GM21381 (cell line): Measurements from ENCODE around the gene RTTN.
"Not testable (repeated sequence)": the region's sequence is repeated elsewhere in the genome, so short reads cannot be mapped to it uniquely, and the experiment has no call there.

ENCODE experiments used
- ATAC-seq: cut with Tn5 transposase; IDR thresholded peaks from one replicate; pipeline ENCODE4 v1.9.1; 2021; ENCODE audit warnings: mild to moderate bottlenecking, moderate library complexity; ENCODE audit not compliant: unreplicated experiment

The RTTN gene

GRCh38 chr18:70154591-70155194 lies 50.8 kb downstream of the RTTN start:
- ATAC-seq: no peak

DNA sequence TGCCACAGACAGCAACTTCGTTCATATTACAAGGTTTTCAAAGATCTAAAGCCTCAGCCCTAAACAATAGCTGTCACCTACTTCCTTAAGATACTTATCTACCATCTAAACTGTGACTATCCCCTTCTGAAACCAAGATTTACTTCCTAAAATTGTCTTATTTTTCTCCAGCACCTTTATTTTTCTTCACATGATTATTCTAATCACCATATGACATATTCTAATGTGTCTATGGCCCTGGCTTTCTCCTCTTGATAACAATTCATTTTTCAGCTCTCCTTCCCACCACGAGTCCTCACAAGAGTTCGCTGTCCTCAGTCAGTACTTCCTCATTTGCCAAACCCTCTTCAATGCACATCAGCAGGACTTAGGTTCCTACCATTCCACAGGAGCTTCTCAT lies 53.9 kb downstream of the RTTN start:
- ATAC-seq: no peak

- ATAC-seq: no peak
These were observed 55.7 kb downstream of the RTTN start for GRCh38 chr18:70149616-70150301.

GRCh38 chr18:70149156-70149555 lies 56.3 kb downstream of the RTTN start:
- ATAC-seq: no peak

DNA sequence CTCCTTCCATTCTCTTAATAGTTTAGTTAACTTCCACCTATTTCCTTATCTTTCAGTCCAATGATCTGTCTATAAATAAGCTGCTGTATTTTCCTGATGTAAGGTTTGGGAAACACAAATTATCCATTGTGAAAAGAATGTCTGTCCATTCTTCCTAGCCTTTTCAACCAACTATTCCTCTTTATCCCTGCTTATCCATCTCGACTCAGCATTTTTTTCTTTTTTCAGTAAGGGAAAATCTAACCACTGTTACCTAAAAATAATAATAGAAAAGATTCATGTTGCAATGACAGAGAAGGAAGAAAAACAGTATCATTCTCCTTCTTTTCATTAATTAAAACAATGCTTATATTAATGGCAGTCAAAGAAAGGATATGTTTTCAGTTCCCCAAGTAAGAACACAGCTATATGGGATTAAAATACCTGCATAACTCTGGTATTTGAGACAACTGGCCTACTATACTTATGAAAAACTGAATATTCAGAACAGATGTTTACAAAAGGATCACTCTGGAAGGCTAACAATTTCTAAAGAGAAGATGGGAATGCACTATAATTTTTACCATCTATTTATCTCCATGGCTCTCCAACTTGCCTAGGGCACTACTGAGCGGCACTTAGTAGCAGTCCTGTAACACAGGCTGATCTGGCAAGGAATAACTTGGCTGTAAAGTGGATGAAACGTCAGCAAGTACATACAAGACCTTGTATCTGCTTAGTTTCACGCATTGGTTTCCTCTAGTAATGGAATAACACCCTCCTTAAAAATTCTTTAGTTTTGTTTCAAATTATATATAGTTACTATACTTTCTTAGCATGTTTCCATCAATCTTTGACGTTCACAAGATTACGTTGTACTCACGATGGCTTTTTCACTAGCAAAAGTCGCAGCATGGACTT lies 57.2 kb downstream of the RTTN start:
- no peak for ATAC-seq

DNA sequence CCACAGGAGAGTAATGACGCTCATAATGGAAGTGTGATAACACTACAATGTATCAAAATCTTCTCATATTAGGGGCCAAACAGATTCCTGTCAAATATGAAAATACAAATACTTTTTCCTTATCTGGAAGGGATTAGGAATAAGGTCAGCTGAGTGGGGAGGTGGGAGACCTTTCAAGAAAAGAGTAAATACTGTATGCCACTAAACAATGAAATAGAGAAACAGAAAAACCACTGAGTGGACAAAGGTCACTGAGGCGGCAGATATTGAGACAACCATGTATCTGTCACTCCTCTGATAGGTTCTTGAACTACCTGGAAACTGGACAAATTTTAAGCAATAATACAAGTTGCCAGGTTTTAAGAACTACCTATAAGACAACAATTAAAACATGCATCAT lies 59.3 kb downstream of the RTTN start:
- no peak for ATAC-seq

GRCh38 chr18:70142001-70142400 lies 63.5 kb downstream of the RTTN start:
- ATAC-seq: no peak

DNA sequence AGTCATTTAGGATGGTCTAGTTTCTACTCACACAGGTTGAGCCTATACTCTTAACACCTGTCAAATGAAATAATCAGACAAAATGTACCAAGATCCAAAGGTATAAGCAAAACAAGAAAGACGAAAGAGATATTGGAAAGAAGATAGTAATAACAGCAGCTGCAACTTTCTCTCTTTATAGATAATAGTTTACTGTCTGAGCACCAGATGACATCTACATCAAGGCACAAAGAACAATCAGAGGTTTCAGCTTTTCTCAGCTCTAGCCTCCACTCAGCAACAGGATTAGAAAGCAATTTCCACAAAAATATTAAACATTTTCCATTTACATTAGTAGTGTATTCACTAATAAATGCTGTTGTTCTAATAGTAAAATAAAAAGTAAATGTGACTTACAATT lies 66.3 kb downstream of the RTTN start:
- ATAC-seq: no peak

- no peak for ATAC-seq
These were observed 69.9 kb downstream of the RTTN start for GRCh38 chr18:70135604-70136003.

DNA sequence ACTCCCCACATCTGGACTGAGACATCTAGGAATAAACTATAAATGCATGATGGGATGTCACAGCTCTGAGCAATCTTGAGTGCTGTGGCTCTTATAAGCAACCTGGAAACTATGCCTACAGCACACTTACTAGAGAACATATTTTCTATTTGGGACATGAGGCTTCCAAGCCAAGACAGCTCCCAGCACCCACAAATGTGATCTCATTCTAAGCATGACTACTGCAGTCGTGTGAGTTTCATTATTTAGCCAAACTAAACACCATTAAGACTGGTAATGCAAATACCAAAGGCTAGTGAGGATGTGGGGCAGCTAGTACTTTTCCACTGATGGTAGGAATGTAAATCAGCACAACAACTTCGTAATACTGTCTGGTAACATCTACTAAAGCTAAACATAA lies 72.5 kb downstream of the RTTN start:
- no peak for ATAC-seq

DNA sequence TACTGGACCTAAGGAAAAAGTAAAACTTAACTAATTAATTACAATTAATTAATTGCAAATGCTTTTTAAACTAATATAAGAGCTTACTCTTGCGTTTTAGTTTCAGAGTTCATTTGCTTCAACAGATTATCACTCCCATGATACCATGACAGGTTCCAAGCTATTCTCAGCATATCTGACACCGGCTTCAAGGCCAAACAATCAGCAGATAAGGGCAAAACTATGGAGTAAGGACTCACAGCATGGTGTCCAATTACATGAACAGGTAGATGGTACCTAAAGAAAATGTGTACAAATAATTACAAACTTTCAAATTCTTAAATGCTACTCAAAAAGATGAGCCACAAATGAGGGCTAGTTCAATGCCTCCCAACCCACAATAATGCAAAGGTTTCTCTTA lies 77.2 kb downstream of the RTTN start:
- ATAC-seq: no peak

DNA sequence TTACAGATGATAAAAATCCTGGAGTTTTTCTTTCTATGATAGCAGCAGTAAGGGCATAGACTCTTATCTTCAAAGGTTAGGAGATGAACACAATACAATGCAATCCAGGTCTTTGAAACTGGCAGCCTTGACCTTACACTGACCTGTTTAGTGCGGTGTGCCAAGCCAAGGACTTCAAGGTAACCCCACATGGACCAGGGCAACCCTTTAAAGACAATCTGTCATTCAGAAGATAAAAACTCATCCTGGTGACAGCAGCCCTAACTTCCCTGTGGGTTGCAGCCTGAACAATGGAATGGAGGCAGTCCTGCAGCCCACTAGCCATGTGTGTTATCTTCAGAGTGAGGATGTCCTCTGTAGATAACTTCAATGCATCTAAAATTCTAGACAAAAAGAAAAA lies 78.1 kb downstream of the RTTN start:
- ATAC-seq: no peak

- ATAC-seq: no peak
These were observed 78.7 kb downstream of the RTTN start for GRCh38 chr18:70126832-70127231.

DNA sequence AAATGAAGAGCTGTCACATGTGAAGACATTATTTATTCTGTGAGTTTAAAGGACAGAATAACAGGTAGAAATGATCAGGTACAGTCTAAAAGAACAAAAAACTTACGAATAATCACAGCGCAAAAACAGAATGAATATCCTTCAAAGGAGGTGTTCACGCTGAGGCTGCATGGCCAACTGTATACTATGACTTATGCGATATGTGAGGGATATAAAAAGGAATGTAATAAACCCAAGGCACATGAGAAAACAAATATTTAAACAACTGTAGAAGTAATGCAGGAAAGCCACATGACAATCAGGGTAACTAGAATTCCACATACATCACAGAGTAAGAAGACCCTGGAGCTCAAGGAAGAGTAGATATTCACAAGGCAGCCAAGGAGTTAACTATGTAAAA lies 81.3 kb downstream of the RTTN start:
- ATAC-seq: no peak

- ATAC-seq: no peak
These were observed 83.6 kb downstream of the RTTN start for GRCh38 chr18:70121842-70122241.

DNA sequence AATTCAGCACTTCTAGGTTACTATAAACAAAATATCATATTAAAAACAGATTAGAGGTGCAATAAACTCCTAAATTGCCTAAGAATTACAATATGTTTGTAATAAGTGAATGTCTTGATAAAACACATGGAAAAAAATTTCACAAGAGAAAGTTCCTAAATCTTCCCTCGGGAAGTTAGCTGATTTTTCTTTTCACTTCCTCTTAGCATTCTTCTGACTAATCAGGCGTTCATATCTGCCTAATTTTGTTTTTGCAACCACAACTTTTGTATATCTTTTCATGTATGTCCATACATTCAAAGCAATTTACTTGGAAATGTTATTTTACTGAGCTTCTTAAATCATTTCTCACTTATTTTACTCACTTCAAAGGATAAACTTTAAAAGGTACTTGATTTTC lies 88.5 kb downstream of the RTTN start:
- ATAC-seq: no peak

DNA sequence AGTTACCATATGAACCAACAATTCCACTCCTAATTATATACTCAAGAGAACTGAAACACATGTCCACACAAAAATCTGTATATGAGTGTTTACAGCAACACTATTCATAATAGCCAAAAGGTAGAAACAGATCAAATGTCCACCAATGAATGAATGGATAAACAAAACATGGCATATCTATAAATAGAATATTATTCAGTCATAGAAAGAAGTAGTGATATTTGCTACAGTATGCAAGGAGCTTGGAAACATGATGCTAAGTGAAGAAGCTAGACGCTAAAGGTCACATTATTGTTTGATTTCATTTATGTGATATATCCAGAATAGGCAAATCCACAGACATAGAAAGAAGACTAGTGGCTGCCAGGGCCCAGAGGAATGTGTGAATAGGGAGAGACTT lies 92.0 kb downstream of the RTTN start:
- ATAC-seq: no peak

DNA sequence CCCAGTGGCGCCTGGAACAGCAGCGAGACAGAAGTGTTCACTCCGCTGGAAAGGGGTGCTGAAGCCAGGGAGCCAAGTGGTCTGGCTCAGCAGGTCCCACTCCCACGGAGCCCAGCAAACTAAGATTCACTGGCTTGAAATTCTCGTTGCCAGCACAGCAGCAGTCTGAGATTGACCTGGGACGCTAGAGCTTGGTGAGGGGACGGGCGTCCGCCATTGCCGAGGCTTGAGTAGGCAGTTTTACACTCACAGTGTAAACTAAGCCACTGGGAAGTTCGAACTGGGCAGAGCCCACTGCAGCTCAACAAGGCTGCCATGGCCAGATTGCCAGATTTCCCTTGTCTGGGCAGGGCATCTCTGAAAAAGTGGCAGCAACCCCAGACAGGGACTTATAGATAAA lies 94.8 kb downstream of the RTTN start:
- ATAC-seq: no peak

GRCh38 chr18:70107091-70107490 lies 98.4 kb downstream of the RTTN start:
- no peak for ATAC-seq

- ATAC-seq: not testable (repeated sequence)
These were observed 102.6 kb downstream of the RTTN start for GRCh38 chr18:70102854-70103253.

- ATAC-seq: no peak
These were observed 115.6 kb downstream of the RTTN start for GRCh38 chr18:70089858-70090257.

DNA sequence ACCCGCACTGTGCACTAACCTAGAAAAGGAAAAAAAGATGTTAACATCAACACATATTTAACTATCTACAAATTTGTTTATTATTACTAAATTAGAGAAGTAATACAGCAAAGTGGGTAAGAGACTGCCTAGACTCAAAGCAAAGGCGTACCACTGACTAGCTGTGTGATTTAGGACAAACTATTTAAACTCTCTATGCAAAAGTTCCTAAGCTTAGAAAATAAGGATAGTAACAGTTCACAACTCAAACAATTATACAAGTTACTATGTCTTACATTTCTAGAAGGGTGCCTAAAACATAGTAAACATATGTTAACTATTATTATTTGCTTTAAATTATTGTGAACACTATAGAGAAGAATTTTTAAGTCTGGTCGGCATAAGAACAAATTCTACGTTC lies 119.4 kb downstream of the RTTN start:
- ATAC-seq: no peak
